Central memory CD8-positive, alpha-beta T cell (primary cell): ENCODE data around the gene FAM227A.
"Not testable (repeated sequence)": the region's sequence is repeated elsewhere in the genome, so short reads cannot be mapped to it uniquely, and the experiment has no call there.

Source experiments
- ATAC-seq: fragments of 150-1000 bp; cut with Tn5 transposase; replicated peaks from 2 replicates; pipeline ENCODE4 v1.10.0; 2022; ENCODE audit warnings: mild to moderate bottlenecking, moderate FRiP score, moderate number of reproducible peaks; ENCODE audit not compliant: poor library complexity, severe bottlenecking; ENCODE audit errors: extremely low read depth
- DNase-seq, 2 donors: peaks; one replicate each; pipeline ENCODE4 v3.0.0; 2021; ENCODE audit warnings: low spot score in 2 of 2
- H3K27ac Mint-ChIP-seq: one replicate; pipeline ENCODE4 v1.8.0; 2022; ENCODE audit warnings: low read depth, mild to moderate bottlenecking, moderate library complexity, mixed read lengths
- H3K27me3 Mint-ChIP-seq: one replicate; pipeline ENCODE4 v1.8.0; 2022; ENCODE audit warnings: mixed read lengths
- H3K36me3 Mint-ChIP-seq: one replicate; pipeline ENCODE4 v1.8.0; 2022; ENCODE audit warnings: mild to moderate bottlenecking, moderate library complexity, mixed read lengths; ENCODE audit not compliant: insufficient read depth
- H3K4me1 Mint-ChIP-seq: one replicate; pipeline ENCODE4 v1.8.0; 2022; ENCODE audit warnings: mixed read lengths
- H3K4me3 Mint-ChIP-seq: one replicate; pipeline ENCODE4 v1.8.0; 2022; ENCODE audit warnings: mild to moderate bottlenecking, moderate library complexity, mixed read lengths
- H3K9me3 Mint-ChIP-seq: one replicate; pipeline ENCODE4 v1.8.0; 2022; ENCODE audit warnings: mixed read lengths

FAM227A gene

DNA sequence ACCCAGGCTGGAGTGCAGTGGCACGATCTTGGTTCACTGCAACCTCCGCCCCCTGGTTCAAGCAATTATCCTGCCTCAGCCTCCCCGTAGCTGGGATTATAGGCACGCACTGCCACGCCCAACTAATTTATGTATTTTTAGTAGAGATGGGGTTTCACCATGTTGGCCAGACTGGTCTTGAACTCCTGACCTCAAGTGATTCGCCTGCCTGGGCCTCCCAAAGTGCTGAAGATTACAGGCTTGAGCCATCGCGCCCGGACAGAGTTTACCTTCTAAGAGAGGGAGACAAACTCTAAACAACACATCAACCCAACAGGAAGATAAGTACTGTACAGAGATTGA lies 41.2 kb downstream of the FAM227A start:
- not testable (repeated sequence) for H3K9me3 Mint-ChIP-seq, H3K36me3 Mint-ChIP-seq, H3K4me1 Mint-ChIP-seq, H3K27ac Mint-ChIP-seq, H3K4me3 Mint-ChIP-seq, ATAC-seq, DNase-seq
- peaks cover 56% of the 10 kb centered on the region for H3K27me3 Mint-ChIP-seq

DNA sequence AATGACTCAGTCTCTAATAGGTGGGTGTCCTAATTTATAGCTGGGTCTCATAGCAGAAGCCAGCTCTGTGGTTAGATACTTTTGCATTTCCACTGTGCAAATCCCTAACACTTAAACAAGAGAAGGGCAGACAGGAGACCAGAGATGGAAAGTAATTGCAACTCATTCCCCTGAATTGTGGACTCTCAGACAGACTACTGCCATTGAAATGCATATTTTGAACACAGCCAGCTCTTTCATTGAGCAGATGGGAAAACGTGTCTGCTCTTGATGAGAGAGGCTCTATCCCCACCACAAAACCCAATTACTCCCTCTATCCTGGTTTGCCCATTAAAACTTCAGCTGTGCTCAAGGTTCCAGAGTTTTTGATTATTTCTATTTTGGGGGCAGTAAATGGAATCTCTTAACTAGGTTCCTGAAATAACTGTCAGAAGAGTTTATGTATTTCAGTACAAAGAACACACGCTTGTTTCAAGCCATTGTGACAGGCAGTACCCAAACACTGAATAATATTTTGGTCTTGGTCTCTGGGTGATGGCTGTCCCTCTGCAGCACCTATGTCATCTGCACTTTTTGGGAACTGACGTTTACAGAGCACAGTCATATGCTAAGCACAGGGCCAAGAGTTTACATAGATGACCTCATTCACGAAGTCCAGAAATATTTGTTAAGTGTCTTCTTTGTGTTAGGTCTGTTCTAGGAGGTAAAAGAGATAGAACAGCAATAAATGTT lies 41.7 kb downstream of the FAM227A start:
- H3K36me3 Mint-ChIP-seq = no peaks in the 10 kb centered on the region
- H3K27me3 Mint-ChIP-seq = peaks cover 50% of the 10 kb centered on the region
- no peak overlapping the region for H3K4me3 Mint-ChIP-seq
- DNase-seq (no peak), ATAC-seq (no peak)
- no peaks in the 10 kb centered on the region for H3K4me1 Mint-ChIP-seq
- no peaks in the 10 kb centered on the region for H3K9me3 Mint-ChIP-seq
- no peak overlapping the region for H3K27ac Mint-ChIP-seq

DNA sequence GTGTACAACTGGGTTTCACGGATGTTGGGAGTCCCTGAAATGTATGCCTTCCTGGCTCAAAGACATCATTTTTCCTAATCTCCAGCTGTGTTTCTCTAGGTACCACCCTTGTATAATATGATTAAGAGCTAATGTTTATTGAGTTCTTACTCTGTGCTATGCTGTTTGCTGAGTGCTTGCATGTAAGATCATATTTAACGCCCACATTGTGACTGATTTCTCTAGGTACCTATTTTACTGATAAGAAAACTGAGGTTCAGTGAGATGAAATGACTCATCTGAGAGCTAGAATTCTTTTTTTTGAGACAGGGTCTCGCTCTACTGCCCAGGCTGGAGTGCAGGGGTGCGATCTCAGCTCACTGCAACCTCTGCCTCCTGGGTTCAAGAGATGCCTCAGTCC lies 42.6 kb downstream of the FAM227A start:
- ATAC-seq = no peak
- DNase-seq = no peak
- H3K27ac Mint-ChIP-seq = no peak overlapping the region

DNA sequence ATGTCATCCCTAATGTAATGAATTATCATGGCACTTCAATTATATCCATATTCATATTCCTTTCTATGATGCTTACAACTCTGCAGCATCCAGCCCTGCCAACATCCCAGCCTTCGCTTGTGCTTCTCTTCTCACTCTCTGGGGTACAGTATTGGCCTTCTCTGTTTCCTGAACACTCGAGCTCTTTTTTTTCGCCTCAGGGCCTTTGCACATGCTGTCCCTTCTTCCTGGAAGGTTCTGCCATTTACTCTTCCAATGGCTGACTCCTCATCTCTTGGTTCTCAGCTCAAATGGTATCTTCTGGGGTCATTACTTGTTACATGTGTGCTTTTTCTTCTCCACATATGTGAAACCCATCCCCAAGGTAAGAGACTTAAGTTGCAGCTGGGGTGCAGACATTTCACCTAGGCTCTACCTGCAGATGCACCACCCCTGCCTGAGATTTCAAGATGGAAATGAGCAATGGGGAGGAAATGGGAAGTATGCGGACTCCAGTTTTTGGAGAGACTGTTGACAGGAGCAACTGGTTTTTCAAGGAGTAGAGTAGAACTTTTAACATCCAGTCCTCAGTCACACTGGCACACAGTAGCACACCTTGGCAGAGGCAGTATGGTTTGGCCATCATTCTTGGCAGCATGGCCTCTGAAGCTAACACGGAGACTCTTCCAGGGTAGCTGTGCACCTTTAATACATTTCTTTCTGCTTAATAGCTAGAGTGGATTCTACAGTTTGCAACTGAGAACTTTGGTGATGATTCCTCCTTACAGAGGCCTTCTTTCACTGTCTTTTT lies 43.8 kb downstream of the FAM227A start:
- Mint-ChIP-seq H3K4me3 (no peak overlapping the region), H3K27ac (no peak overlapping the region), H3K27me3 (peaks cover 39% of the 10 kb centered on the region), H3K4me1 (no peaks in the 10 kb centered on the region), H3K9me3 (no peaks in the 10 kb centered on the region), H3K36me3 (no peaks in the 10 kb centered on the region)
- DNase-seq (no peak), ATAC-seq (no peak)

More for the DNA sequence above, 42.6 kb downstream of the FAM227A start:
- H3K36me3 Mint-ChIP-seq = no peaks in the 10 kb centered on the region
- H3K27me3 Mint-ChIP-seq = peaks cover 50% of the 10 kb centered on the region
- no peaks in the 10 kb centered on the region for H3K4me1 Mint-ChIP-seq
- H3K4me3 Mint-ChIP-seq = no peak overlapping the region
- no peaks in the 10 kb centered on the region for H3K9me3 Mint-ChIP-seq

DNA sequence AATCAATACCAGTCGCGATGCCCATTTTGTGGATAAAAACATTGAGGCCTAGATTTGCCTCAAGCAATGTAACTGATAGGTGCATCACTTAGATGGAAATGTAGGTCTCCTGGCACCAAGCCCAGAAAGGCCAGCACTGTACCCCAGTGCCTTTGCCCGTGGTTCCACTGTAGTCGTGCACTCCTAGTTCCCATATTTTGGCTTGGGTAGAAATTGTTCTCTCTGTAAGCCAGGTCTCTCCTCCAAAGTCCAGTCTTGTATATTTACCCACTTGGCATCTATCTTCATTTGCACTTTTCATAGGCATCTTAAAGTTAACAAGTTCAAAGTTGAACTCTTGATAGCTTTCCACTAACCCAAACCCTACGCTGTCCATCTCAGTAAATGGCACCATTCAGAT lies 44.6 kb downstream of the FAM227A start:
- Mint-ChIP-seq H3K9me3 (no peaks in the 10 kb centered on the region), H3K36me3 (no peaks in the 10 kb centered on the region), H3K27ac (no peak overlapping the region), H3K4me1 (no peaks in the 10 kb centered on the region), H3K4me3 (no peak overlapping the region), H3K27me3 (peaks cover 30% of the 10 kb centered on the region)
- no peak for DNase-seq
- ATAC-seq = no peak

DNA sequence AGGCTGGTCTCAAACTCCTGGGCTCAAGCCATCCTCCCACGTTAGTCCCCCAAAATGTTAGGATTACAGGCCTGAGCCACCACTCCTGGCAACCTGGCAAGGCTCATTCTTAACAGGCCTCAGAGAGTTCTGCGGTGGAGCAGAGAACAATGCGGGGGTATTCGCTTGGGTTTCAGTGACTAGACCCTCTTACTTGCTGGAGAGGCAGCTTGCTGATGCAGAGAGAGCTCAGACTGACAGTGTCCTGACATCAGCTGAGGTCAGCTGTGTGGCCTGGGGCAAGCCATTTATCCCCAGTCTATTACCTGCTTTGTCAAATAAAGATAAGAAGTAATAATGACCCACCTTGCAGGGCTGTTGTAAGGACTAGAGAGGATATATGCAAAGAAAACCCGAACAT lies 46.0 kb downstream of the FAM227A start:
- no peak overlapping the region for H3K27ac Mint-ChIP-seq
- no peak for DNase-seq
- H3K36me3 Mint-ChIP-seq = no peaks in the 10 kb centered on the region
- peaks cover 17% of the 10 kb centered on the region for H3K27me3 Mint-ChIP-seq
- H3K4me1 Mint-ChIP-seq = no peaks in the 10 kb centered on the region
- no peaks in the 10 kb centered on the region for H3K9me3 Mint-ChIP-seq
- H3K4me3 Mint-ChIP-seq = no peak overlapping the region
- no peak for ATAC-seq

DNA sequence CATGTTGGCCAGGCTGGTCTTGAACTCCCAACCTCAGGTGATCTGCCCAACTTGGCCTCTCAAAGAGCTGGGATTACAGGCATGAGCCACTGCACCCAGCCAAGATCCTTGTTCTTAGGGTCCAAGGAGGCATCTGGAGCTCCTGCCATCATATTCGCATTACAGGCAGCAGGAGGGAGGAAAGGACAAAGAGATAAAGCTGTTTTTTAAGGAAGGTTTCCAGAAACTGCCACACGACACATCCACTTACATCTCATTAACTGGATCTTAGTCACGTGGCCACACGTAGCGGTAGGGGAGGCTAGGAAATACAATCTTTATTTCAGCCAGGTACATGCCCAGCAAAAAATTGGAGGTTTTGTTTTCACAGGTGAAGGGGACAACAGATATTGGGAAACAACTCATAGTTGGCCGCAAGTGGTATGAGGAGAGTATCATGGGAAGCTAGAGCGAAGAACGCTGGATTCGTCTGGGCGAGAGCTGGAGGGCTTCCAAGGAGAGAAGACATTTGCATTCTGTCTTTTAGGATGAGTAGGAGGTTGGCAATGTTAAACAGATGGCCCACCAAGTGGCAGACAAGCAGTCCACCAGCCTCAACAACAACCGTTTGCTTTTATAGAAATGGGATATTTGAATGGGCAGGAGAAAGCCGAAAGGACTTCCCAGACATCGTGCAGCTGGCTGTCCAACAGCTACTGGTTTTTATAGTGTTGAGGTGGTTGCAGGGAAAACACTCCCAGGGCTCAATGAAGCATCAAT lies 47.0 kb downstream of the FAM227A start:
- H3K27me3 Mint-ChIP-seq = peaks cover 9% of the 10 kb centered on the region
- no peaks in the 10 kb centered on the region for H3K9me3 Mint-ChIP-seq
- H3K27ac Mint-ChIP-seq = no peak overlapping the region
- DNase-seq (no peak), ATAC-seq (no peak)
- H3K36me3 Mint-ChIP-seq = no peaks in the 10 kb centered on the region
- no peaks in the 10 kb centered on the region for H3K4me1 Mint-ChIP-seq
- no peak overlapping the region for H3K4me3 Mint-ChIP-seq

DNA sequence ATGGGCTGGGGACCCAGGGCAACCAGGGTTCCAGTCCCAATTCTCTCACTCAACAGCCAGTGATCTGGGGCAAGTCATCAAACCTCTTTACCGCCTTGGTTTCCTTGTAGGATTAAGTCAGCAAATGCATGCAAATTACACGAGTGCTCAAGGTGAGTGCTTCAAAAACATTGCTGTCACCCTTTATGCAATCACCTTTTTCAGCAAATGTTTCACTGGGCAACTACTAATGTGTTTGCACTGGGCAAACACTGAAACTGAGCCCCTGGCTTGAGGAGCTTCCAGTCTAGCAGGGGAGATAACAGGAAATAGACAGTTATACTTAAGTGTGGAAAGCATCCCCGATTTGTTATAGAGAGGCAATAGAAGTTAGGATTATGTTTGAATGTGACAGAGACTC lies 48.5 kb downstream of the FAM227A start:
- H3K9me3 Mint-ChIP-seq = no peaks in the 10 kb centered on the region

DNA sequence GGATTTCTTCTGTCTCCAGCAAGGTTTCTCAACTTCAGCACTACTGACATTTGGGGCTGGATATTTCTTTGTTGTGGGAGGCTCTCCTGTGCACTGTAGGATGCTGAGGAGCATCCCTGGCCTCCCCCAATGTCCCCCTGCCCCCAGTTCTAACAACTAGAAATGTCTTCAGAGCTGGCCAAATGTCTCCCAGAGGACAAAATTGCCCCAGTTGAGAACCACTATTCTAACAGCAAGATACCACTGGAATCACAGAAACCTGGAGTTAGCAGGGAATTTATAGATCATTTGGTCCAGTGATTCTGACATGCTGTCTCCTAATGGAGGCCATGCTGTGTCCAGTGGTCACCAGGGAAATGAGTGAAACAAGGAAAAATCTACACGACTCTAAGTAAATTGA lies 54.0 kb downstream of the FAM227A start:
- H3K4me3 Mint-ChIP-seq = no peak overlapping the region
- ATAC-seq = no peak
- H3K27ac Mint-ChIP-seq = no peak overlapping the region
- DNase-seq = no peak
- H3K27me3 Mint-ChIP-seq = peaks cover 17% of the 10 kb centered on the region
- H3K4me1 Mint-ChIP-seq = no peaks in the 10 kb centered on the region
- H3K9me3 Mint-ChIP-seq = no peaks in the 10 kb centered on the region
- peaks cover 3% of the 10 kb centered on the region for H3K36me3 Mint-ChIP-seq

More for the DNA sequence above, 48.5 kb downstream of the FAM227A start:
- Mint-ChIP-seq H3K27ac (no peak overlapping the region), H3K4me1 (no peaks in the 10 kb centered on the region), H3K4me3 (no peak overlapping the region), H3K36me3 (peaks cover 1% of the 10 kb centered on the region), H3K27me3 (peaks cover 9% of the 10 kb centered on the region)
- ATAC-seq = no peak
- no peak for DNase-seq

DNA sequence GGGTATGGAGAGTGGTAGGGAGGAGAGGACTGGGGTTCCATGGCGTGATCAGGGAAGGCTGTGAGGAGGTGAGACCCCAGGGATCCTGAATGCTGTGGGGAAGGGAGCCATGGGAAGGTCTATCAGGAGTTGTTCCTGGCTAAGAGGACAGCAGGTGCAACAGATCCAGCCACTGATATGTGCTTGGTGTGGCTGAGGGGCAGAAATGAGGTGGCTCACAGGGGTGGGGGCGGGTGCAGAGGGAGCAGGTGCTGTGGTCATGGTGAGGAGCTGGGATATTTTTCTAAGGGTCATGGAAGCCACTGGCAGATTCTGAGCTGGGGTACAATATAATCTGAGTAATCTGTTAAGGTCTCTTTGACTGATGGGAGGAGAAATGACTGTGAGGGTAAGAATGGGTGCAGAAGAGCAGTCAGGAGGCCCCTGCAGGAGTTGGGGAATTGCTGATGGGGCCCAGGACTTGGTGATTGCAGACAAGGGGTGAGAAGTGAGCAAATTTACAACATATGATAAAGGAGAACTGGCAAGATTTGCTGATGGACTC lies 54.9 kb downstream of the FAM227A start:
- no peak overlapping the region for H3K4me3 Mint-ChIP-seq
- no peak overlapping the region for H3K27ac Mint-ChIP-seq
- peaks cover 5% of the 10 kb centered on the region for H3K36me3 Mint-ChIP-seq
- H3K27me3 Mint-ChIP-seq = peaks cover 23% of the 10 kb centered on the region
- no peaks in the 10 kb centered on the region for H3K4me1 Mint-ChIP-seq
- no peak for ATAC-seq
- no peak for DNase-seq
- no peaks in the 10 kb centered on the region for H3K9me3 Mint-ChIP-seq

DNA sequence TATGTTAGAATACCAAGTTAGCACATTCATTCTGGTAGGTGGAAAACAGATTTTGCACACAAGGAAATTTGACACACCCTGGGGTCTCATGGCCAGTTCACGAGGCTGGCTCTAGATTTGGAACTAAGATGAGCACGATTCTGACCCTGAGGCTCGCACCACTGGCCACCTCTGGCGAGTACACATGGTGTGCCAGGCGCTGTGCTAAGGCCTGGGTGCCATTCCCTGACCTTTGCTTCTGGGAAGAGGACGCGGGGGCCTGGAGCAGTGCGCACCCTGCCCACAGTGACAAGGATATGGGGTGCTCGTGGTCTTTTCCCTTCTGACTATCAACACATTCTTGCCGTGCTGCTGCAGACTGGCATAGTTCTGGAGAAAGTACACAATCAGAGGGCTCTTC lies 56.7 kb downstream of the FAM227A start:
- Mint-ChIP-seq H3K36me3 (peaks cover 5% of the 10 kb centered on the region), H3K4me3 (no peak overlapping the region), H3K27ac (no peak overlapping the region), H3K9me3 (no peaks in the 10 kb centered on the region), H3K27me3 (peaks cover 39% of the 10 kb centered on the region), H3K4me1 (no peaks in the 10 kb centered on the region)
- no peak for DNase-seq
- no peak for ATAC-seq

DNA sequence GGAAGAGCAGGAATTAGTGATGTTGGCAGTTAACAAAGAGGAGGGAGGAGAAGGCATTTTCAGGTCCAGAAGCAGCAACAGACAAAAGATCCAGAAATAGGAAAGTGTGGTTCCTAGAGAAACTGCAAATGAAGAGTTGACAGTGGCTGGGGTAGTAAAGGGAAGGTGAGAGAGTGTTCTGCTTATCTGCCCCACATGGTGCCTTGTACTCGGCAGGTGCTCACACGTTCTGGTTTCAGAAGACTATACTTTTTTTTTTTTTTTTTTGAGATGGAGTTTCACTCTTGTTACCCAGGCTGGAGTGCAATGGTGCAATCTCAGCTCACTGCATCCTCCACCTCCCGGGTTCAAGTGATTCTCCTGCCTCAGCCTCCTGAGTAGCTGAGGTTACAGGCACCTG lies 73.3 kb downstream of the FAM227A start:
- not testable (repeated sequence) for H3K9me3 Mint-ChIP-seq, H3K4me1 Mint-ChIP-seq, DNase-seq, H3K4me3 Mint-ChIP-seq, ATAC-seq, H3K27ac Mint-ChIP-seq, H3K27me3 Mint-ChIP-seq, H3K36me3 Mint-ChIP-seq
